Right cardiac atrium (tissue), 5 donors: ENCODE results near the gene KLF3. TPM values are rescaled to one million over a fixed set of nuclear protein-coding genes. Genes with fewer than 3 reads are reported as not detected.
A peak's percentile ranks its signal among the peaks of the same experiment; 100 is the strongest.
"Not testable (repeated sequence)": the region's sequence is repeated elsewhere in the genome, so short reads cannot be mapped to it uniquely, and the experiment has no call there.

Experiments
- ATAC-seq, 2 donors: fragments of 200-7000 bp; cut with Tn5 transposase; one replicate each; pipeline versions ENCODE4 v1.8.0 to v1.9.1; 2020; ENCODE audit warnings: moderate library complexity in 2 of 2, mild to moderate bottlenecking in 1 of 2
- DNase-seq, 3 donors: peaks; one replicate each; pipeline ENCODE4 v3.0.0-alpha.2; 2020
- H3K27ac ChIP-seq: one replicate; pipeline ENCODE4 v1.5.1; 2013; ENCODE audit warnings: mild to moderate bottlenecking, low read length, control low read depth, moderate library complexity
- H3K27me3 ChIP-seq: one replicate; pipeline ENCODE4 v1.6.1; 2013; ENCODE audit not compliant: control insufficient read depth, insufficient read depth
- H3K4me1 ChIP-seq: one replicate; pipeline ENCODE4 v1.6.1; 2013; ENCODE audit warnings: low read length; ENCODE audit not compliant: control insufficient read depth, insufficient read depth
- H3K4me3 ChIP-seq: one replicate; pipeline ENCODE4 v1.5.1; 2013; ENCODE audit warnings: low read length, control low read depth
- H3K9me3 ChIP-seq: one replicate; pipeline ENCODE4 v1.6.1; 2013; ENCODE audit warnings: low read length; ENCODE audit not compliant: control insufficient read depth
- WGBS: extraction: QIAGEN DNeasy Blood & Tissue Kit; methylation state at CpG from one replicate; pipeline ENCODE4 v1.1.7; 2013; 5-methylcytosine and 5-hydroxymethylcytosine counted together
- intact Hi-C, 4 donors: fragments of 100-400 bp; cut with DNase I; formaldehyde crosslinking; loops; one replicate each; pipeline versions ENCODE4 v1.11.0 to v1.14.0; 2022 to 2023
- long read RNA-seq, 4 donors: library from polyadenylated mRNA; unstranded; transcript quantifications; one replicate each; pipeline ENCODE4 v2.0.0, GENCODE V29; 2020 to 2021
- polyA plus RNA-seq: library from polyadenylated mRNA; stranded (reverse); fragments of 200-250 nt; gene quantifications from one replicate; pipeline ENCODE4 v1.2.3, GENCODE V29; 2013
- total RNA-seq, 4 donors: library from RNA; stranded (reverse); fragmentation: NEBNext Ultra II Directional; extraction: Animal tissue kit (Norgen Biotek cat#: 25700); gene quantifications; one replicate each; pipeline ENCODE4 v1.2.1, GENCODE V29; 2021
- donor health status: healthy with polysubstance abuse.
- donor health status: DM: no; HTN: yes; CAD: no.
- donor health status: DM: no; HTN: no; CAD: no.
- donor health status: DM: no; HTN: yes; CAD: no; lungs with severe emphysema.
- donor health status: DM: yes; HTN: yes; CAD: no.

The KLF3 gene
- total RNA-seq (10 to 100 TPM; 22.2 to 29.3 (median 25.4) TPM), polyA plus RNA-seq (10.6 TPM)
- long read RNA-seq, donor 1, full-length matches to known transcripts, result 11 of 21 reads
- long read RNA-seq, donor 1, partial matches to known transcripts, result 3 of 21 reads
- long read RNA-seq, donor 1, other reads (novel, unspliced or antisense), result 7 of 21 reads
- long read RNA-seq, donor 2, full-length matches to known transcripts, result 9 of 15 reads
- long read RNA-seq, donor 2, partial matches to known transcripts, result 5 of 15 reads
- long read RNA-seq, donor 2, other reads (novel, unspliced or antisense), result 1 of 15 reads
- long read RNA-seq, donor 3, full-length matches to known transcripts, result 11 of 30 reads
- long read RNA-seq, donor 3, partial matches to known transcripts, result 18 of 30 reads
- long read RNA-seq, donor 3, other reads (novel, unspliced or antisense), result 1 of 30 reads
- long read RNA-seq, donor 4, full-length matches to known transcripts, result 5 of 12 reads
- long read RNA-seq, donor 4, partial matches to known transcripts, result 7 of 12 reads
- long read RNA-seq, donor 4, other reads (novel, unspliced or antisense), result 0 of 12 reads

DNA sequence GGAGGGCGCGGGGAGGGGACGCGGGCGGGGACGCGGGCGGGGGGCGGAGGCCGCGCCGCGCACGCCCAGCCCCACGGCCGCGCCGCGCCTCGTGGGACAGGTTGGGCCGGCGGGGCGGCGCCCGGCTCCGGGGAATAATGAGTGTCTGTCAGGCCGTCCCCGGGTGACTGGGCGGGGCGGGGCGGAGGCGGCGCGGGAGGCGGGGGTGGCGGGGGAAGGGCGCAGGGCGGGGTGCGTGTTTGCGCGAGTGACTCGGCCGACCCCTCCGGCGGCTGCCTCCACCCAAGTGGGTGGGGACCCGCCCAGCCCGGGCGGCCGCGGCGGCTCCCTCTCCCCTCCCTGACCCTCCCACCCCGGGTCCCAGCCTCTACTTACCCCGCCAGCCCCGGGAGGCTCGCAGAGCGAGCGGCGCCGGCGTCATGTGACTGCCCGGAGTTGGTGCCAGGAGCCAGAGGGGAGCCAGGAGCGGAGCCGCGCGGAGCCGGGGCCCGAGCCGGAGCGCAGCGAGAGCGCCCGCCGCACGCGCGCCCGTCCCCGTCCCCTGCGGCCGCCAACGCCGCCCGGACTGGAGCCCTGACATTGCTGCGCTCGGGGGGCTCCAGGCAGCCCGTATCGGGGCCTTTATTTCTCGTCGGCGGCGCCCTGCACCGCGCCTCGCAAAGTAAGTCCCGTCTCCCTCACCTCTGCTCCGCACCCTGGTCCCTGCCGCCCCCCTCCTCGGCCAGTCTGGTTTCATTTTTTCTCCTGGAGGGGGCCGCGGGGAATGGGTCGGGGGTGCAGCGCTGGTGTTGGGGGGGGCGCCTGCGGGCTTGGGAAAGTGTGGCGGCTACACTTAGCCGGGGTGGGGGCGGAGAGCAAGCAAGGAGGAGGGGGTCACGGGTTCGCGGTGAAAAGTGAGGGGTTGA, at the start of gene KLF3:
Gene KLF3, plus strand, starts transcription at position 399 of the 905 bp plus-strand sequence. CDS start 16,427 bp downstream, outside the sequence.
- peak; percentile 91 to 93 for ATAC-seq
- no peaks in the 10 kb centered on the region for H3K4me1 ChIP-seq
- no peaks in the 10 kb centered on the region for H3K9me3 ChIP-seq
- under 1% methylated on average over 99 of the region's 110 CpGs for WGBS
- peak within 1 kb of the TSS; percentile 100 for H3K27ac ChIP-seq
- intact Hi-C loops, result loop anchor here in 1 of 4 donors (5.0 kb wide), 1 partner anchor 342 kb away; no protein-coding TSS in a partner anchor
- DNase-seq, result peak; percentile 97 to 98 (median 98)
- H3K27me3 ChIP-seq, result no peaks in the 10 kb centered on the region
- H3K4me3 ChIP-seq, result peak within 1 kb of the TSS; percentile 96

DNA sequence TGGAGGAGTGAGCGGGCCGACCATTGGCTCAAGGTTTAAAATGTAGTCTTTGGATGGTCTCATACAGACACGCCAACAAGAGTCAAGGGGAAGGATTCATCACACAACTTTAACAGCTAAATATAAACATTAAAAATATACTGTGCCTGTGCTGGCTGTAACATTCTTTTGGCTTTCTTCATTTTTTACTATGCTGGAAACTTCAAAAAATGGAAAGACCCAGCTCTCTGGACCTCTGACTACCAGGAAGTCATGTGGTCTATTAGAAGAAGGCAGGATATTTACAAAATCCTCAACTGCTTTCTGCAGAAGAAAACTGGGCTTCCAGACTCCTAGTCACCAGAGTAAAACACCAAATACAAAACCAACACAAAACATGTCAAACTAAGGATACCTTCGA, 49.8 kb upstream of the KLF3 start:
- H3K27ac ChIP-seq, result no peak overlapping the region
- intact Hi-C loops, result no loop called here
- DNase-seq (no peak), ATAC-seq (no peak)
- 93% methylated on average over 4 of the region's 4 CpGs for WGBS
- H3K9me3 ChIP-seq, result no peaks in the 10 kb centered on the region
- no peaks in the 10 kb centered on the region for H3K4me1 ChIP-seq
- no peak overlapping the region for H3K4me3 ChIP-seq
- no peaks in the 10 kb centered on the region for H3K27me3 ChIP-seq

DNA sequence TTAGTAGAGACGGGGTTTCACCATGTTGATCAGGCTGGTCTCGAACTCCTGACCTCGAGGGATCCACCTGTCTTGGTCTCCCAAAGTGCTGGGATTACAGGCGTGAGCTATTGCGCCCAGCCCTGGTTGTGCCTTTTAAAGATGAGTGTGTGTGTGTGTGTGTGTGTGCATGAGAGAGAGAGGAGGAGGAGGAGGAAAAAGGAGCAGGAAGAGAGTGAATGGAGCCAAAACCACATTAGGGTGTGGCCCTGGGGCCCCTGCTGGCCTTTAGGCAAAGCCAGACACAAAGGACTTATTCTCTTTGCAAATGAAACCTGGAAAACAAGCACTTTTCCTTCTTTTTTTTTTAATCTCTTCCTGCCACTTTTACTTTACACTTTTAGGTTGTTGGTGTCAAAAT, 48.2 kb upstream of the KLF3 start:
- intact Hi-C loops, result no loop called here
- no peak overlapping the region for H3K4me3 ChIP-seq
- ATAC-seq (no peak), DNase-seq (no peak)
- no peaks in the 10 kb centered on the region for H3K4me1 ChIP-seq
- H3K27ac ChIP-seq, result no peak overlapping the region
- H3K27me3 ChIP-seq, result no peaks in the 10 kb centered on the region
- H3K9me3 ChIP-seq, result no peaks in the 10 kb centered on the region
- 93% methylated on average over 5 of the region's 5 CpGs for WGBS

DNA sequence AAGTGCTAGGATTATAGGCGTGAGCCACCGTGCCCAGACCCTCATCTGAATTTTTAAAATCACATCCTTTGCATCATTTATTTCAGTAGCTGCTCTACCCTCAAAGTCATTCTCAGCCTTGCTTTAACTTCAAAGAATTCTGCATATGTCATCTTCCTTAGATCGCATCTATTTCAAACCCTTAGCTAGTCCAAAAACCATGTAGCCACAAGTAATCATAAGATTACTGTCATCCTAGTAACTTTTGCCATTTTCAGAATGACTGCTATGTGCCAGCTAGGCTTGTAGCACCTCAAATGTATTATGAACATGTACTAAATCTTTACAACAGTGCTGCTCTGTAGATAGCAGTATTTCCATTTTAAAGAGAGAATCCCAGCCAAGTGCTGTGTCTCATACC, 45.5 kb upstream of the KLF3 start:
- WGBS, result 96% methylated on average over 3 of the region's 3 CpGs
- no peak overlapping the region for H3K27ac ChIP-seq
- intact Hi-C loops, result no loop called here
- ATAC-seq (no peak), DNase-seq (no peak)
- no peaks in the 10 kb centered on the region for H3K27me3 ChIP-seq
- H3K4me1 ChIP-seq, result no peaks in the 10 kb centered on the region
- H3K4me3 ChIP-seq, result no peak overlapping the region
- no peaks in the 10 kb centered on the region for H3K9me3 ChIP-seq

DNA sequence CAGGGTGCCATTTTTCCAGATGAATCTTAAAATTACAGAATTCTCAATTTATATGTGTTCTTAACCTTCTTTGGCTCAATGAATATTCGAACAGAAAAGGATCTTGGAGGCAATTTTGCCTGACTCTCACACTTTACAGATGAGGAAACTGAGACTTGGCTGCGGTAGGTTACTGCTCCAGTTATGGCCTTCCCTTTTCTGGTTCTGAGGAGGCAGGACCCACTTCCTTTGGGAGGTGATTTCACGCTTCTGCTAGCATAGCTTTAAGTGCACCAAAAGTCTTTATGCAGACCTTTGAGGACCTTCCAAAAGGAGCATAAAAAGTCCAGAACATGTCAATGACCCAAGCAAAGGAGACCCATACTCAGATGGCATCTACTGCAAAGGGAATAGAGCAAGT, 44.7 kb upstream of the KLF3 start:
- H3K4me3 ChIP-seq, result no peak overlapping the region
- WGBS, result 88% methylated on average over 3 of the region's 3 CpGs
- intact Hi-C loops, result no loop called here
- H3K4me1 ChIP-seq, result no peaks in the 10 kb centered on the region
- H3K27me3 ChIP-seq, result no peaks in the 10 kb centered on the region
- DNase-seq (no peak), ATAC-seq (no peak)
- no peaks in the 10 kb centered on the region for H3K9me3 ChIP-seq
- H3K27ac ChIP-seq, result no peak overlapping the region

DNA sequence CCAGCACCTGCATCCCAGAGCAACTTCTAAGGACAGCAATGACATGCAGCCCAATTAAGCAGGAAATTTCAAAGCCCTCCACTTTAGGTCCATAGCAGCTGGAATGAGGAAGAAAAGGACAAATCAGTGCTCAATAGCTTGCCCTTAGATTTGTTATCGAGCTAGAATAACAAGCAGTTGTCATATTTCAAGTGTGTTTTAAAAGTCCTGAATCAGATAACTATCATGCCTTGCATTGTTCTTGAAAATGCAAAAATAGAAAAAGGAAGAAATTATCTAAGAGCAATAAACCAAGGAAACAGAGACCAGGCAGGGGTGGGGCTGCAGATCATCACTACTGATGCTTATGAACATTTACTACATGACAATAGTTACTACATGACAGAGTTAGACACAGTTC, 43.9 kb upstream of the KLF3 start:
- ATAC-seq (peak in 1 of 2 donors; percentile 65), DNase-seq (no peak)
- H3K4me3 ChIP-seq, result no peak overlapping the region
- no peaks in the 10 kb centered on the region for H3K27me3 ChIP-seq
- 69% methylated on average over 1 of the region's 1 CpG for WGBS
- peak overlapping the region; percentile 7 for H3K27ac ChIP-seq
- H3K9me3 ChIP-seq, result no peaks in the 10 kb centered on the region
- intact Hi-C loops, result no loop called here
- no peaks in the 10 kb centered on the region for H3K4me1 ChIP-seq

DNA sequence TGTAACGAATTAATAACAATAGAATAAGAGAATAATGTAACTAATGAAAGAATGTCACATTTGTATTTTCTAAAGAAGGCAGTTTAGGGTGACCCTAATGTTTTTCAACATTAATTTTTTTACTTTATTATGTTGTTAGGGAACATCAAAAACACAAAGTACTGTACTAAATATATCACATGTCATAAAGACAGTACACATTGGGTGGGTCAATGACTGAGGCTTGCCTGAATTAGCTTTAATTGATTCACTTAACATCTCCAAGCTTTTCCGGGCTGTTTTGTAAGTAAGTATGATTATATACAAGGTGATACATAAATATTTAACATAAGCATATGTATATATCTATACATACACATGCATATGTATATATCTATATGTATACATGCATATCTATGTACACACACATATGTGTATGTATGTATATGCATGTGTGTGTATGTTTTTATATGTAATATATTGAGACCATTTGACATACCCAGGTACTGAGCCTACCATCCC, 43.4 kb upstream of the KLF3 start:
- WGBS, result 74% methylated on average over 2 of the region's 2 CpGs
- ATAC-seq (no peak), DNase-seq (no peak)
- H3K27ac ChIP-seq, result no peak overlapping the region
- intact Hi-C loops, result no loop called here
- H3K4me1 ChIP-seq, result no peaks in the 10 kb centered on the region
- no peaks in the 10 kb centered on the region for H3K27me3 ChIP-seq
- H3K4me3 ChIP-seq, result no peak overlapping the region
- H3K9me3 ChIP-seq, result no peaks in the 10 kb centered on the region

DNA sequence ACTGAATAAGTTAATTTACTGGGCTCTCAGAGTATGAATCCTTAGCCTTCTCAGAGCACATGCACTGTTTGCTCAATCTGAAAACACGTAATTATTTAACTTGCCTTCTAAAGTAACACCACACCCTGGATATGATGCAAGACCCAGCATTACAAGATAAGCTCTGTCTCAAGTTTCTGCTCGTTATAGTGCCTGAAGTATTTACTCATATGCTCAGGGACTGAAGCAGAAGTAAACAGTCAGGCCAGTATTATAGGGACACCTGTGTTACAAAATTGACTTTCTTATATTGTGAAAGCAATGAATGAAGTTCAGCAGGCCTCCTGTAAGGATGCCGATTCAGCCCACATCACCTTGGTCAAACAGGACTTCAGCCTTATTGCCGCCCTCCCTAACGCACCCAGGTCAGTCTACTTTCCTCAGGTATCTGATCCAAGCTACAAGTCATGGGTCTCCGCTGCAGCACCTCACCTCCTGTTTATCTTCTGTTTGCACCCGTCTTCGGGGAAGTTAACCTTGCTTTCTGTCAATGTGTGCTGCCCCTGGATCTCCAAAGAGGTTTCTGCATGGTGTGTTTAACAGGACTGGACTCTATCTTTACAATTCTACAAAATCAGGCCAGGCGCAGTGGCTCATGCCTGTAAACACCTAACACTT, 42.8 kb upstream of the KLF3 start:
- Histone ChIP-seq H3K4me1 (no peaks in the 10 kb centered on the region), H3K27me3 (no peaks in the 10 kb centered on the region), H3K4me3 (no peak overlapping the region), H3K27ac (no peak overlapping the region), H3K9me3 (no peaks in the 10 kb centered on the region)
- intact Hi-C loops, result no loop called here
- WGBS, result 79% methylated on average over 9 of the region's 9 CpGs
- DNase-seq (no peak), ATAC-seq (peak; percentile 94 to 96)

DNA sequence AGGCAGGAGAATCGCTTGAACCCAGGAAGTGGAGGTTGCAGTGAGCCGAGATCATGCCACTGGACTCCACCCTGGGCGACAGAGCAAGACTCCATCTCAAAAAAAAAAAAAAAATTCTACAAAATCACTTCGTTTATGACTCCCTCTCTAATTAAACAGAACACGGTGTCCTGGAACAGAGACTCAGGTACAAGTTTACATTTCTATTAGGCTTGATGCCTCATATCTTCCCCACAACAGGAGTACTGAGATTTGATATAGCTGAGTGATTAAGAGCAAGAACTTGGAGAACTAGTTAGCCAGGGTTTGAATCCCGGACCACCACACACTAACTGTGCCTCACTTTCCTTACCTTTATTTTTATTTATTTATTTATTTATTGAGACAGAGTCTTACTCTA, 42.2 kb upstream of the KLF3 start:
- Histone ChIP-seq H3K27me3 (no peaks in the 10 kb centered on the region), H3K27ac (no peak overlapping the region), H3K4me1 (no peaks in the 10 kb centered on the region), H3K4me3 (no peak overlapping the region), H3K9me3 (no peaks in the 10 kb centered on the region)
- ATAC-seq, result no peak
- intact Hi-C loops, result no loop called here
- 96% methylated on average over 6 of the region's 6 CpGs for WGBS
- no peak for DNase-seq

DNA sequence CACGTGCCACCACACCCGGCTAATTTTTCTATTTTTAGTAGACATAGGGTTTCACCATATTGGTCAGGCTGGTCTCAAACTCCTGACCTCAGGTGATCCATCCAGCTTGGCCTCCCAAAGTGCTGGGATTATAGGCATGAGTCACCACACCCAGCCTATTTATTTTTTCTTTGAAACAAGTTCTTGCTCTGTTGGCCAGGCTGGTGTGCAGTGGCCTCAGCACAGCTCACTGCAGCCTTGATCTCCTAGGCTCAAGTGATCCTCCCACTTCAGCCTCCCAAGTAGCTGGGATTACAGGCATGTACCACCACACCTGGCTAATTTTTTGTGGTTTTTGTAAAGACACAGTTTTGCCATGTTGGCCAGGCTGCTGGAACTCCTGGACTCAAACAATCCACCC, 41.7 kb upstream of the KLF3 start:
- H3K4me3 ChIP-seq, H3K4me1 ChIP-seq, H3K27ac ChIP-seq, H3K27me3 ChIP-seq, intact Hi-C loops, ATAC-seq, H3K9me3 ChIP-seq, DNase-seq: not testable (repeated sequence)
- 87% methylated on average over 2 of the region's 2 CpGs for whole genome bisulfite sequencing
